ENCODE results near the gene STK25.
"Not testable (repeated sequence)": the region's sequence is repeated elsewhere in the genome, so short reads cannot be mapped to it uniquely, and the experiment has no call there.

Gene STK25

GRCh38 chr2:241539616-241540374 is 31.4 kb upstream of the STK25 start:
- DNase-seq (ENCODE audit: low read depth), result no peak

GRCh38 chr2:241538838-241539615 is 30.6 kb upstream of the STK25 start:
- DNase-seq (ENCODE audit: low read depth), result no peak

GRCh38 chr2:241535871-241536655 is 27.7 kb upstream of the STK25 start:
- DNase-seq (ENCODE audit: low read depth), result no peak

GRCh38 chr2:241534701-241535375 is 26.5 kb upstream of the STK25 start:
- no peak for DNase-seq (ENCODE audit: low read depth)

- no peak for DNase-seq (ENCODE audit: low read depth)
Measured at GRCh38 chr2:241534293-241534692, 25.9 kb upstream of the STK25 start.

GRCh38 chr2:241532733-241533601 is 24.6 kb upstream of the STK25 start:
- no peak for DNase-seq (ENCODE audit: low read depth)

- DNase-seq (ENCODE audit: low read depth), result no peak
Measured at GRCh38 chr2:241532168-241532567, 23.8 kb upstream of the STK25 start.

GRCh38 chr2:241531161-241531722 is 22.9 kb upstream of the STK25 start:
- DNase-seq (ENCODE audit: low read depth), result no peak

- DNase-seq (ENCODE audit: low read depth), result no peak
Measured at GRCh38 chr2:241530571-241530970, 22.2 kb upstream of the STK25 start.

GRCh38 chr2:241525818-241526780 is 17.7 kb upstream of the STK25 start:
- DNase-seq (ENCODE audit: low read depth), result not testable (repeated sequence)

GRCh38 chr2:241522477-241522876 is 14.1 kb upstream of the STK25 start:
- no peak for DNase-seq (ENCODE audit: low read depth)

GRCh38 chr2:241519669-241520068 is 11.3 kb upstream of the STK25 start:
- no peak for DNase-seq (ENCODE audit: low read depth)

- no peak for DNase-seq (ENCODE audit: low read depth)
Measured at GRCh38 chr2:241517297-241517696, 8.9 kb upstream of the STK25 start.

- no peak for DNase-seq (ENCODE audit: low read depth)
Measured at GRCh38 chr2:241516520-241516965, 8.2 kb upstream of the STK25 start.

- DNase-seq (ENCODE audit: low read depth), result no peak
Measured at GRCh38 chr2:241514986-241515737, 6.8 kb upstream of the STK25 start.

- DNase-seq (ENCODE audit: low read depth), result no peak
Measured at GRCh38 chr2:241514553-241514952, 6.2 kb upstream of the STK25 start.

GRCh38 chr2:241511091-241511741 is 2.8 kb upstream of the STK25 start:
- no peak for DNase-seq (ENCODE audit: low read depth)

GRCh38 chr2:241509155-241509784 is 886 bp upstream of the STK25 start:
- no peak for DNase-seq (ENCODE audit: low read depth)

Measured in stimulated activated CD8-positive, alpha-beta memory T cell treated with anti-CD3 and anti-CD28 coated beads, Interleukin-7, amount 100 ng/mL, for 24 hours (primary cell).